Measurements from ENCODE around the gene RBBP5.
A peak's percentile ranks its signal among the peaks of the same experiment; 100 is the strongest.

The RBBP5 gene

GRCh38 chr1:205152505-205152904, 30.7 kb upstream of the RBBP5 start:
- TF ChIP-seq POU2F2 (IDR thresholded peaks at IDR 0.05; ENCODE audit: low read depth, low read length): no peak
- TF ChIP-seq PAX5 (IDR thresholded peaks at IDR 0.05; ENCODE audit: insufficient read depth, low read length, severe bottlenecking): no peak
- no peak for TF ChIP-seq SPI1 (IDR thresholded peaks at IDR 0.05; ENCODE audit: low read depth, low read length)
- no peak for TF ChIP-seq TAF1 (IDR thresholded peaks at IDR 0.05; ENCODE audit: low read depth, low read length)
- TF ChIP-seq POLR2AphosphoS5 (IDR thresholded peaks at IDR 0.05; ENCODE audit: low read depth, low read length): no peak
- TF ChIP-seq POLR2A (IDR thresholded peaks at IDR 0.05; ENCODE audit: low read depth, low read length): no peak
- DNase-seq (ENCODE audit: insufficient read length, low spot score) (no peak), FAIRE-seq (no peak)

GRCh38 chr1:205150651-205151428, 29.1 kb upstream of the RBBP5 start:
- FAIRE-seq (no peak), DNase-seq (ENCODE audit: insufficient read length, low spot score) (no peak)
- TF ChIP-seq SPI1 (IDR thresholded peaks at IDR 0.05; ENCODE audit: low read depth, low read length) (no peak), POU2F2 (IDR thresholded peaks at IDR 0.05; ENCODE audit: low read depth, low read length) (no peak), POLR2A (IDR thresholded peaks at IDR 0.05; ENCODE audit: low read depth, low read length) (no peak), TAF1 (IDR thresholded peaks at IDR 0.05; ENCODE audit: low read depth, low read length) (no peak), PAX5 (IDR thresholded peaks at IDR 0.05; ENCODE audit: insufficient read depth, low read length, severe bottlenecking) (no peak), POLR2AphosphoS5 (IDR thresholded peaks at IDR 0.05; ENCODE audit: low read depth, low read length) (no peak)

GRCh38 chr1:205147191-205147835, 25.5 kb upstream of the RBBP5 start:
- no peak for FAIRE-seq

GRCh38 chr1:205144751-205145150, 23.0 kb upstream of the RBBP5 start:
- DNase-seq (ENCODE audit: insufficient read length, low spot score) (no peak), FAIRE-seq (no peak)
- TF ChIP-seq POLR2A (IDR thresholded peaks at IDR 0.05; ENCODE audit: low read depth, low read length) (no peak), PAX5 (IDR thresholded peaks at IDR 0.05; ENCODE audit: insufficient read depth, low read length, severe bottlenecking) (no peak)

More at GRCh38 chr1:205147191-205147835, 25.5 kb upstream of the RBBP5 start:
- TF ChIP-seq PAX5 (IDR thresholded peaks at IDR 0.05; ENCODE audit: insufficient read depth, low read length, severe bottlenecking): no peak
- no peak for DNase-seq (ENCODE audit: insufficient read length, low spot score)

- no peak for DNase-seq (ENCODE audit: insufficient read length, low spot score)
- FAIRE-seq: no peak
- TF ChIP-seq POLR2A (IDR thresholded peaks at IDR 0.05; ENCODE audit: low read depth, low read length) (no peak), PAX5 (IDR thresholded peaks at IDR 0.05; ENCODE audit: insufficient read depth, low read length, severe bottlenecking) (no peak), POU2F2 (IDR thresholded peaks at IDR 0.05; ENCODE audit: low read depth, low read length) (no peak), POLR2AphosphoS5 (IDR thresholded peaks at IDR 0.05; ENCODE audit: low read depth, low read length) (no peak), TAF1 (IDR thresholded peaks at IDR 0.05; ENCODE audit: low read depth, low read length) (no peak), SPI1 (IDR thresholded peaks at IDR 0.05; ENCODE audit: low read depth, low read length) (no peak)
Observed at GRCh38 chr1:205144046-205144720, 22.4 kb upstream of the RBBP5 start.

GRCh38 chr1:205142102-205142469, 20.3 kb upstream of the RBBP5 start:
- no peak for FAIRE-seq
- no peak for DNase-seq (ENCODE audit: insufficient read length, low spot score)
- TF ChIP-seq TAF1 (IDR thresholded peaks at IDR 0.05; ENCODE audit: low read depth, low read length) (no peak), POU2F2 (IDR thresholded peaks at IDR 0.05; ENCODE audit: low read depth, low read length) (no peak), SPI1 (IDR thresholded peaks at IDR 0.05; ENCODE audit: low read depth, low read length) (no peak), POLR2AphosphoS5 (IDR thresholded peaks at IDR 0.05; ENCODE audit: low read depth, low read length) (no peak), PAX5 (IDR thresholded peaks at IDR 0.05; ENCODE audit: insufficient read depth, low read length, severe bottlenecking) (no peak), POLR2A (IDR thresholded peaks at IDR 0.05; ENCODE audit: low read depth, low read length) (no peak)

- TF ChIP-seq POU2F2 (IDR thresholded peaks at IDR 0.05; ENCODE audit: low read depth, low read length) (no peak), SPI1 (IDR thresholded peaks at IDR 0.05; ENCODE audit: low read depth, low read length) (no peak), TAF1 (IDR thresholded peaks at IDR 0.05; ENCODE audit: low read depth, low read length) (no peak), POLR2A (IDR thresholded peaks at IDR 0.05; ENCODE audit: low read depth, low read length) (no peak), PAX5 (IDR thresholded peaks at IDR 0.05; ENCODE audit: insufficient read depth, low read length, severe bottlenecking) (no peak), POLR2AphosphoS5 (IDR thresholded peaks at IDR 0.05; ENCODE audit: low read depth, low read length) (no peak)
- FAIRE-seq (peak; percentile 88), DNase-seq (ENCODE audit: insufficient read length, low spot score) (peak; percentile 31)
Observed at GRCh38 chr1:205141236-205142101, 19.7 kb upstream of the RBBP5 start.

- FAIRE-seq: no peak
- DNase-seq (ENCODE audit: insufficient read length, low spot score): no peak
- TF ChIP-seq TAF1 (IDR thresholded peaks at IDR 0.05; ENCODE audit: low read depth, low read length) (no peak), POLR2A (IDR thresholded peaks at IDR 0.05; ENCODE audit: low read depth, low read length) (no peak), SPI1 (IDR thresholded peaks at IDR 0.05; ENCODE audit: low read depth, low read length) (no peak), PAX5 (IDR thresholded peaks at IDR 0.05; ENCODE audit: insufficient read depth, low read length, severe bottlenecking) (no peak), POLR2AphosphoS5 (IDR thresholded peaks at IDR 0.05; ENCODE audit: low read depth, low read length) (no peak), POU2F2 (IDR thresholded peaks at IDR 0.05; ENCODE audit: low read depth, low read length) (no peak)
Observed at GRCh38 chr1:205140113-205140512, 18.3 kb upstream of the RBBP5 start.

GRCh38 chr1:205137901-205138300, 16.1 kb upstream of the RBBP5 start:
- DNase-seq (ENCODE audit: insufficient read length, low spot score): no peak
- no peak for TF ChIP-seq PAX5 (IDR thresholded peaks at IDR 0.05; ENCODE audit: insufficient read depth, low read length, severe bottlenecking)
- no peak for TF ChIP-seq TAF1 (IDR thresholded peaks at IDR 0.05; ENCODE audit: low read depth, low read length)
- no peak for TF ChIP-seq SPI1 (IDR thresholded peaks at IDR 0.05; ENCODE audit: low read depth, low read length)
- TF ChIP-seq POLR2AphosphoS5 (IDR thresholded peaks at IDR 0.05; ENCODE audit: low read depth, low read length): no peak
- no peak for TF ChIP-seq POU2F2 (IDR thresholded peaks at IDR 0.05; ENCODE audit: low read depth, low read length)
- no peak for TF ChIP-seq POLR2A (IDR thresholded peaks at IDR 0.05; ENCODE audit: low read depth, low read length)
- no peak for FAIRE-seq
